ENCODE data around the gene DNAH17. TPM values are rescaled to one million over a fixed set of nuclear protein-coding genes. Genes with fewer than 3 reads are reported as not detected.

The DNAH17 gene, protein sequence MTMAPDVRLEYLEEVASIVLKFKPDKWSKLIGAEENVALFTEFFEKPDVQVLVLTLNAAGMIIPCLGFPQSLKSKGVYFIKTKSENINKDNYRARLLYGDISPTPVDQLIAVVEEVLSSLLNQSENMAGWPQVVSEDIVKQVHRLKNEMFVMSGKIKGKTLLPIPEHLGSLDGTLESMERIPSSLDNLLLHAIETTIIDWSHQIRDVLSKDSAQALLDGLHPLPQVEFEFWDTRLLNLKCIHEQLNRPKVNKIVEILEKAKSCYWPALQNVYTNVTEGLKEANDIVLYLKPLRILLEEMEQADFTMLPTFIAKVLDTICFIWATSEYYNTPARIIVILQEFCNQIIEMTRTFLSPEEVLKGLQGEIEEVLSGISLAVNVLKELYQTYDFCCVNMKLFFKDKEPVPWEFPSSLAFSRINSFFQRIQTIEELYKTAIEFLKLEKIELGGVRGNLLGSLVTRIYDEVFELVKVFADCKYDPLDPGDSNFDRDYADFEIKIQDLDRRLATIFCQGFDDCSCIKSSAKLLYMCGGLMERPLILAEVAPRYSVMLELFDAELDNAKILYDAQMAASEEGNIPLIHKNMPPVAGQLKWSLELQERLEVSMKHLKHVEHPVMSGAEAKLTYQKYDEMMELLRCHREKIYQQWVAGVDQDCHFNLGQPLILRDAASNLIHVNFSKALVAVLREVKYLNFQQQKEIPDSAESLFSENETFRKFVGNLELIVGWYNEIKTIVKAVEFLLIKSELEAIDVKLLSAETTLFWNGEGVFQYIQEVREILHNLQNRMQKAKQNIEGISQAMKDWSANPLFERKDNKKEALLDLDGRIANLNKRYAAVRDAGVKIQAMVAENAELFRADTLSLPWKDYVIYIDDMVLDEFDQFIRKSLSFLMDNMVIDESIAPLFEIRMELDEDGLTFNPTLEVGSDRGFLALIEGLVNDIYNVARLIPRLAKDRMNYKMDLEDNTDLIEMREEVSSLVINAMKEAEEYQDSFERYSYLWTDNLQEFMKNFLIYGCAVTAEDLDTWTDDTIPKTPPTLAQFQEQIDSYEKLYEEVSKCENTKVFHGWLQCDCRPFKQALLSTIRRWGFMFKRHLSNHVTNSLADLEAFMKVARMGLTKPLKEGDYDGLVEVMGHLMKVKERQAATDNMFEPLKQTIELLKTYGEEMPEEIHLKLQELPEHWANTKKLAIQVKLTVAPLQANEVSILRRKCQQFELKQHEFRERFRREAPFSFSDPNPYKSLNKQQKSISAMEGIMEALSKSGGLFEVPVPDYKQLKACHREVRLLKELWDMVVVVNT (N-terminal part only)
- under 1 TPM; 0.41 to 0.45 TPM for total RNA-seq

DNA sequence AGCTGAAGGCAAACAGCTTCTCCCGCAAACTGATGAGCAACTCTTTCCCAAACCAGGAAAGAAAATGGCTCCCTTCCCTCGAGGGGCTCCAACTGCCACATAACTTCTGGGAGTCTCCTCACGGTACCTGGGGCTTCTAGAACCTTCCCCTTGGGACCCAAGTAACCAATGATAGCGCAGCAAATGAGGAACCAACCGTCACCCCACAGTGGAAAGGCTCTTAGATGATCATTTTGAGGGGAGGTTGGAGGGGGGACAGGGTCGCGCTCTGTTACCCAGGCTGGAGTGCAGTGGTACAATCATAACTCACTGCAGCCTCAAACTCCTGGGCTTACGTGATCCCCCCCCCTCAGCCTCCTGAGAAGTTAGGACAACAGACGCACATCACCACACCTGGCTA, at the start of gene DNAH17:
TSS of gene DNAH17 (minus strand) at position 101 of the 400 bp plus-strand sequence. CDS start 2,339 bp downstream, outside the sequence.
- CTCF ChIA-PET, result no interaction called here
- intact Hi-C loops (cut with micrococcal nuclease), result no loop called here
- H3K9me3 Mint-ChIP-seq, result no peaks in the 10 kb centered on the region
- no peaks in the 10 kb centered on the region for H3K36me3 Mint-ChIP-seq (ENCODE audit: low read depth)
- no peak for DNase-seq
- ATAC-seq, result no peak
- H3K27me3 Mint-ChIP-seq, result no peaks in the 10 kb centered on the region
- POLR2A ChIA-PET, result no interaction called here
- no peaks in the 10 kb centered on the region for H3K4me1 Mint-ChIP-seq (ENCODE audit: low read depth)
- TF ChIP-seq, protein P1, sequence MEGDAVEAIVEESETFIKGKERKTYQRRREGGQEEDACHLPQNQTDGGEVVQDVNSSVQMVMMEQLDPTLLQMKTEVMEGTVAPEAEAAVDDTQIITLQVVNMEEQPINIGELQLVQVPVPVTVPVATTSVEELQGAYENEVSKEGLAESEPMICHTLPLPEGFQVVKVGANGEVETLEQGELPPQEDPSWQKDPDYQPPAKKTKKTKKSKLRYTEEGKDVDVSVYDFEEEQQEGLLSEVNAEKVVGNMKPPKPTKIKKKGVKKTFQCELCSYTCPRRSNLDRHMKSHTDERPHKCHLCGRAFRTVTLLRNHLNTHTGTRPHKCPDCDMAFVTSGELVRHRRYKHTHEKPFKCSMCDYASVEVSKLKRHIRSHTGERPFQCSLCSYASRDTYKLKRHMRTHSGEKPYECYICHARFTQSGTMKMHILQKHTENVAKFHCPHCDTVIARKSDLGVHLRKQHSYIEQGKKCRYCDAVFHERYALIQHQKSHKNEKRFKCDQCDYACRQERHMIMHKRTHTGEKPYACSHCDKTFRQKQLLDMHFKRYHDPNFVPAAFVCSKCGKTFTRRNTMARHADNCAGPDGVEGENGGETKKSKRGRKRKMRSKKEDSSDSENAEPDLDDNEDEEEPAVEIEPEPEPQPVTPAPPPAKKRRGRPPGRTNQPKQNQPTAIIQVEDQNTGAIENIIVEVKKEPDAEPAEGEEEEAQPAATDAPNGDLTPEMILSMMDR (IDR thresholded peaks at IDR 0.05), result no peak
- no peak within 1 kb of the TSS for H3K27ac Mint-ChIP-seq
- H3K4me3 Mint-ChIP-seq, result no peak within 1 kb of the TSS

DNA sequence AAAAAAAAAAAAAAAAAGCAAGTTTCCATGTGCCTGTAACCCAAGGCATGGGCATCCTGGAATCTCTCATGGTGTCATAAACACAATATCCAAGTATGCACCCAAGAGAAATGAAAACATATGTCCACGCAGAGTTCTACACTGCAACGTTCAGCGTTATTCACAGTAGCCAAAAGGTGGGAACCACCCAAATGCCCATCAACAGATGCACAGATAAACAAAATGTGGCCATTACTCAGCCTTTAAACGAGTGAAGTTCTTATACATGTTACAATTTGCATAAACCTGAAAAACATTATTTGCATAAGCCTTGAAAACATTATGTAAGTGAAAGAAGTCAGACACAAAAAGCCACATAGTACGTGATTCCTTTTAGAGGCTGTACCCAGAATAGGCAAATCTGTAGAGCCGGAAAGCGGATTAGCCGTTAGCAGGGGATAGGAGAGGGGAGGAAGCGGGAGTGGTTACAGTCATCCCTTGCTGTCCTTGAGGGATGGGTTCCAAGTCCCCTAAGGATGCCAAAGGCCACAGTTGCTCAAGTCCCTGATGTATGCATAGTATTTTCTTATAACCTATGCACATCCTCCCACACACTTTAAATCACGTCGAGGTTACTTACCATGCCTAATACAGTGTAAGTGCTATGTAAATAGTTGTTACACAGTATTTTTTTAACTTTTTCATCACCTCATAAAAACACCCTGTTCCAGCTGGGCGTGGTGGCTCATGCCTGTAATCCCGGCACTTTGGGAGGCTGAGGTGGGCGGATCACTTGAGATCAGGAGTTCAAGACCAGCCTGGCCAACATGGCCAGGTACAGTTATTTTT, 47.3 kb upstream of the DNAH17 start:
- no peak overlapping the region for H3K4me3 Mint-ChIP-seq
- DNase-seq (no peak), ATAC-seq (no peak)
- no peaks in the 10 kb centered on the region for H3K27me3 Mint-ChIP-seq
- TF ChIP-seq, protein P1 (IDR thresholded peaks at IDR 0.05), result no peak
- no peak overlapping the region for H3K27ac Mint-ChIP-seq
- H3K36me3 Mint-ChIP-seq (ENCODE audit: low read depth), result no peaks in the 10 kb centered on the region
- ChIA-PET POLR2A (interaction anchor here (0.6 kb wide), 1 partner anchor 332 kb away, joined by 3 read pairs; no protein-coding TSS in a partner anchor), CTCF (no interaction called here)
- intact Hi-C loops (cut with micrococcal nuclease), result no loop called here
- H3K4me1 Mint-ChIP-seq (ENCODE audit: low read depth), result no peaks in the 10 kb centered on the region
- H3K9me3 Mint-ChIP-seq, result no peaks in the 10 kb centered on the region

DNA sequence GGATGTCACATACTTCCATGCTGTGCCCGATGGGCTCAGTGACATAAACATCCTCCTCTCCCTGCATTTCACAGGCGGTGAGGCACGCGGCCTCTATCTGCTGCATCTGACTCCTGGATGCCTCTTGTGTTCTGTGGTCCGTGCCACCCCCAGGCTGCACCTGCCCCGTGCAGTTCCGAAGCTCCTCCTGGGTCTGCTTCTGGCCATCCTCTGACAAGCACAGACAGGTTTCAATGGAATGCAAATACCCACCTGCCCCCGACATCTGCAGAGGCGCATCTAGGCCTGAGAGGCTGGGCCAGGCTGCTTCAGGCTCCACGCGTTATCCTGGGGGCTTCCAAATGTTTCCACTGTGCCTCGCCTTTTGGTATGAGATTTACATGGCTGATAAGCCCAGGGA, 46.3 kb upstream of the DNAH17 start:
- CTCF ChIA-PET, result no interaction called here

DNA sequence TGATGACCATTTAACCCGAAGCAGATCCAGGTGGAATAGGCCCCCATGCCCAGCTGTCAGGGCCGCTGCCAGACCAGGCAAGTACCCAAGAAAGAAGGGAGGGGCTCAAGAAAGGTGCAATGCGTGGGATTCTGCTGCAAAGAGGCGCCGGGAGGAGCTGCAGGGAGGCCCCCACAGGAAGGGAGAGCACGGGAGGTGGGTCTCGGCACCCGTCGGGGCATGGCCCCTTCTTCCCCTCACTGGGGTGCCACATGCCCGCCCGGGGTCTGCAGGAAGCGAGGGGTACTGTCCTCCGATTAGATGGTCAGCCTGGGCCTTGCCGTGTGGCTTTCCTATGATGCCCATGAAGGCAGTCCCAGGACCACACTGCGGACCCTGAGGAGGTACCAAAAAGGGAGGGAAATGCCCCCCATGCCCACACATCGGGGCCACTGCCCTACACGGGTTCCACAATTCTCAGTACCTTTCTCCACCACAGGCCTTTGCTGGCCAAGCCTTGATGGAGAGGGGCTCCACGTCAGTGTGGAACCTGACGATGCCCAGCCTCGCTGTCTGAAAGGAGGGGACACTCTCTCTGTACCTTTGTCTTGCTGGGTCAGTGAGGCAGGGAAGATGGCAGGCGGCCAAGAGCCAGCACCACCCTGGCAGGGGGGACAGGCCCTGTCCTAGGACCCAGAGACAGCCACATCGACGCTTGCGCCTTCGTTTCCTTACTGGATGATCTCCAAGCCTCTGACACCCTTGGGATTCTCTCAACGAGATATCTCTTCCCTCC, 45.5 kb upstream of the DNAH17 start:
- ChIA-PET CTCF (no interaction called here), POLR2A (no interaction called here)
- Mint-ChIP-seq H3K4me3 (no peak overlapping the region), H3K27ac (no peak overlapping the region), H3K9me3 (no peaks in the 10 kb centered on the region), H3K27me3 (no peaks in the 10 kb centered on the region), H3K4me1 (ENCODE audit: low read depth) (no peaks in the 10 kb centered on the region), H3K36me3 (ENCODE audit: low read depth) (no peaks in the 10 kb centered on the region)
- intact Hi-C loops (cut with micrococcal nuclease), result no loop called here
- TF ChIP-seq, protein P1 (IDR thresholded peaks at IDR 0.05), result no peak
- DNase-seq, result no peak
- no peak for ATAC-seq

More for the DNA sequence above, 46.3 kb upstream of the DNAH17 start:
- no peak for ATAC-seq
- Mint-ChIP-seq H3K9me3 (no peaks in the 10 kb centered on the region), H3K36me3 (ENCODE audit: low read depth) (no peaks in the 10 kb centered on the region), H3K4me3 (no peak overlapping the region), H3K27me3 (no peaks in the 10 kb centered on the region), H3K4me1 (ENCODE audit: low read depth) (no peaks in the 10 kb centered on the region), H3K27ac (no peak overlapping the region)
- no peak for DNase-seq
- TF ChIP-seq, protein P1 (IDR thresholded peaks at IDR 0.05), result no peak
- POLR2A ChIA-PET, result no interaction called here
- intact Hi-C loops (cut with micrococcal nuclease), result no loop called here
